Epithelial cell of proximal tubule (primary cell): ENCODE results near the gene STK33. TPM values are rescaled to one million over a fixed set of nuclear protein-coding genes. Genes with fewer than 3 reads are reported as not detected.
A peak's percentile ranks its signal among the peaks of the same experiment; 100 is the strongest.

ENCODE experiments used
- DNase-seq: peaks from one replicate; pipeline ENCODE4 v3.0.0-alpha.2; 2011; ENCODE audit warnings: low read depth
- H3K4me3 ChIP-seq: 2 replicates; pipeline ENCODE4 v1.5.1; 2011; ENCODE audit warnings: low read depth, mild to moderate bottlenecking, low read length
- total RNA-seq: library from RNA; depleted of rRNA; stranded (reverse); fragments of >200 nt; gene quantifications from 2 replicates; pipeline ENCODE4 v1.2.3, GENCODE V29; 2015
- TF ChIP-seq, protein P1 (sequence below): conservative IDR thresholded peaks from 2 replicates; pipeline ENCODE4 v1.5.1; 2012; ENCODE audit warnings: low read depth, mild to moderate bottlenecking, low read length

Gene STK33
- total RNA-seq, 1 donor from 2014 or later = 14.4 TPM

DNA sequence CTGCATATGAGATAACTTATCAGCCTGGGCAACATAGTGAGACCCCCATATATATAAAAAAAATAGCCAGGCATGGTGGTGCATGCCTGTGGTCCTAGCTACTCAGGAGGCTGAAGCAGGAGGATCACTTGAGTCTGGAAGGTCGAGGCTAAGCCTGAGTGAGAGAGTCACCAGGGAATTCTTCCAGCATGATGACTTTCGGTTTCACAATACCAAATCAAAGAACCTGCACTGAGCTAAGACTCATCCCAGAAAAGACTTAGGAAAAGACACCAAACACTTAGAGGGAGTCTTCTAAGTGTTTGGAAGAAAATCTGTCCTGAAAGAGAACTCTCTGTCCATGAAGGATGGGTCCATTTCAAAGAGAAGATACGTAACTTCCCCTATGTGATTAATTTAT lies 12.7 kb downstream of the STK33 start:
- DNase-seq = no peak
- TF ChIP-seq, protein P1, sequence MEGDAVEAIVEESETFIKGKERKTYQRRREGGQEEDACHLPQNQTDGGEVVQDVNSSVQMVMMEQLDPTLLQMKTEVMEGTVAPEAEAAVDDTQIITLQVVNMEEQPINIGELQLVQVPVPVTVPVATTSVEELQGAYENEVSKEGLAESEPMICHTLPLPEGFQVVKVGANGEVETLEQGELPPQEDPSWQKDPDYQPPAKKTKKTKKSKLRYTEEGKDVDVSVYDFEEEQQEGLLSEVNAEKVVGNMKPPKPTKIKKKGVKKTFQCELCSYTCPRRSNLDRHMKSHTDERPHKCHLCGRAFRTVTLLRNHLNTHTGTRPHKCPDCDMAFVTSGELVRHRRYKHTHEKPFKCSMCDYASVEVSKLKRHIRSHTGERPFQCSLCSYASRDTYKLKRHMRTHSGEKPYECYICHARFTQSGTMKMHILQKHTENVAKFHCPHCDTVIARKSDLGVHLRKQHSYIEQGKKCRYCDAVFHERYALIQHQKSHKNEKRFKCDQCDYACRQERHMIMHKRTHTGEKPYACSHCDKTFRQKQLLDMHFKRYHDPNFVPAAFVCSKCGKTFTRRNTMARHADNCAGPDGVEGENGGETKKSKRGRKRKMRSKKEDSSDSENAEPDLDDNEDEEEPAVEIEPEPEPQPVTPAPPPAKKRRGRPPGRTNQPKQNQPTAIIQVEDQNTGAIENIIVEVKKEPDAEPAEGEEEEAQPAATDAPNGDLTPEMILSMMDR = no peak
- H3K4me3 ChIP-seq = no peak overlapping the region

DNA sequence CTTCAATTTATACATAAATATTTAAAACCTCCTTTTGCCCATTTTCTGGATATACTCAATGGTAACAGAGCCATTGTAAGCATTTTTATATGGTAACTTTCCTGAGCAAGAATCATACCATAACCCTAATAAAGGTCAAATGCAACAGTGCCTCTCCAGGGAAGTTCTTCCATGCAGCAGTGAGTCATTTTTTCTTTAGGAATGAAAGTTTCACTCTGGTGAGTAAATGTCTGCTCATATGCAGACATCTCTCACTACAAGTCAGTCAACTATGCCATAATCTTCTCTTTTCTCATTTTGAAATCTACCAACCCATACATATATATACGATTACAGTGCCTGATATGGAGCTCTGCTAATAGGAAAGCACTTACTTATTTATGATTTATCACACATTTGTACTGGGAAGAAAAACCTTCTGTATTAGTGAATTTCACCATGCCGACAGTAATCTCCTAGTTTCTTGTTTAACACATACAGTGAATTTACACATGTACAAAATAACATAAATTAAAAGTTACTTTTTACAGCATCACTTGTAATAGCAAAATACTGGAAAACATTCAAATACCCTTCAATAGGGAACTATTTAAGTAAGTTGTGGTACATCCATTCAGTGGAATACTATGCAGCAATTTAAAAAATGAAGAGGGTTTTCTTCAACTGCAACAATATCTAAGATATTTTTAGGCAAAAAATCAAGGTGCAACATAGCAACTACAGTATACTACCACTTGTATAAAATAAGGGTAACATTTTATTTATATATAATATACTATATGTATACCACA lies 16.0 kb downstream of the STK33 start:
- no peak overlapping the region for H3K4me3 ChIP-seq
- TF ChIP-seq, protein P1 = no peak
- DNase-seq = no peak

DNA sequence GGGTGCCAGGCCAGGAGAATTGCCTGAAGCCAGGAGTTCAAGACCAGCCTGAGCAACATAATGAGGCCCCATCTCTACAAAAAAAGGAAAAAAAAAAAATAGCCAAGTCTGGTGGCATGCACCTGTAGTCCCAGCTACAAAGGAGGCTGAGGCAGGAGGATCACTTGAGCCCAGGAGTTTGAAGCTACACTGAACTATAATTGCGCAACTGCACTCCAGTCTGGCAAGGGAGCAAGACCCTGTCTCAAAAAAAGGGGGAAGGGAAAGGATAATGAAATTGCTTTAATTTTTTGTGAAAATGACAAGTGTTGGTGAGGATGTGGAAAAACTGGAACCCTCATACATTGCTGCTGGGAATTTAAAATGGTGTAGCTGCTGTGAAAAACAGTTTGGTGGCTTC lies 19.2 kb downstream of the STK33 start:
- no peak for DNase-seq

DNA sequence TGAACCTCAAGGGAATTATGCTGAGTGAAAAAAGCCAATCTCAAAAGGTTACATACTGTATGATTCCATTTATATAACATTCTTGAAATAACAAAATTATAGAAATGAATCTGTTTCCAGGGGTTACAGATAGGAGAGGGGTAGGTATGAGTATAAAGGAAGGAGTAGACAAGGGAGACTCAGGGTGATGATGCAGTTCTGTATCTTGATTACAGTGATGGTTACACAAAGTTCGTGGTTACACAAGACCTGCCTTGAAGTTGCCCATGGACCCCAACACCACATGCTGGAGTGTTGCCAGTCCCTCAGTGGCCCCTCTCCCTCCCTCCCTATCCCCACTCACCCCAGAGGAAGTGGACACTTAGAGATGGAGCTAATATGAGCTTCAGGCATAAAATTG lies 20.3 kb downstream of the STK33 start:
- TF ChIP-seq, protein P1 = no peak
- H3K4me3 ChIP-seq = no peak overlapping the region
- no peak for DNase-seq

More for the DNA sequence above, 19.2 kb downstream of the STK33 start:
- TF ChIP-seq, protein P1 = no peak
- H3K4me3 ChIP-seq = no peak overlapping the region

DNA sequence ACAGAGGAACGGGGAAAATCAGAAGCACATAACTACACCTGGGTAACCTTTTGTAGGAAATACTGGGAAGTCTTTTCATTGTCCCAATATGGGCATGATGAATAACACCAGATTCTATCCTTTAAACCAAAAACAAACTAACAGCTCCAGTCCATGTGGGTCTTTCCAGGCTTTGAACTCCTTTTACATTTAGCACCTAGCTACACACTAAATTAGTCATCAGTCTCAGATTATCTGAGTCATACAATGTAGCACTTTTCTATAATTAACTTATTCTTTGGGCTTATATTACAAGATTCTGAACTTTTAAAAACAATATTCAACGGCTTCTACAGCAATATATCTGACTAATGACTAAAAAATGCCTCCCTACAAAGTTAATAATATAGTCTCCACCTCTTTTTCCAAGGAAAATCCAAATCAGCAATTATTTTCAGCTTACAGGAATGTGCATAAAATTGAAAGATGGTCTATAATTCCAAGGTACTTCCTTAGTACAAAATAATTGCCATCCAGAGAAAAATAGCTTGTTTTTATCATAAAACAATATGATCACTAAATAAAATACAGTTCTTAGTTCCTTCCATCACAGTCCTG lies 26.3 kb downstream of the STK33 start:
- no peak overlapping the region for H3K4me3 ChIP-seq
- TF ChIP-seq, protein P1 = no peak
- no peak for DNase-seq

DNA sequence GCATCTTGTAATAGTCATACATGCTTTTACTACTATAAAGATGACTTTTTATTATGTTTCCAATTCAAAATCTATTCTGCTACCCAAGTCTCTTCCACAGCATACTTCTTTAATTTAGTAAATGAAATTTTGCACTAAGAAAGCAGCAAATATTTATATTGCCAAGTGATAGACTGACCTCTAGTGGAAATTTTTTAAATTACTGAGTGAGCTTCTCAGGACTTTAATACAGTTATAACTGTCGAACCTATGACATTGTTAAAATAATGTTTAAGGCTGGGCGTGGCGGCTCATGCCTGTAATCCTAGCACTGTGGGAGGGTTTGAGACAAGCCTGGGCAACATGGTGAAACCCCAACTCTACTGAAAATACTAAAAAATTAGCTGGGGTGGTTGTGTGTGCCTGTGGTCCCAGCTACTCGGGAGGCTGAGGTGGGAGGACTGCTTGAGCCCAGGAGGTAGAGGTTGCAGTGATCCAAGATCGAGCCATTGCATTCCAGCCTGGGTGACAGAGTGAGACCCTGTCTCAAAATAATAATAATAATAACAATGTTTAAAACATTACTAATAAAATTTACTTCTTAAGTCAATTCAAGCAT lies 27.3 kb downstream of the STK33 start:
- TF ChIP-seq, protein P1 = peak; percentile 58
- DNase-seq = peak; percentile 16
- H3K4me3 ChIP-seq = no peak overlapping the region
